GM18870 (cell line): ENCODE results near the gene ZMIZ1.

Experiments
- ATAC-seq: cut with Tn5 transposase; IDR thresholded peaks from one replicate; pipeline ENCODE4 v1.9.1; 2021; ENCODE audit warnings: moderate library complexity; ENCODE audit not compliant: unreplicated experiment

Gene ZMIZ1

DNA sequence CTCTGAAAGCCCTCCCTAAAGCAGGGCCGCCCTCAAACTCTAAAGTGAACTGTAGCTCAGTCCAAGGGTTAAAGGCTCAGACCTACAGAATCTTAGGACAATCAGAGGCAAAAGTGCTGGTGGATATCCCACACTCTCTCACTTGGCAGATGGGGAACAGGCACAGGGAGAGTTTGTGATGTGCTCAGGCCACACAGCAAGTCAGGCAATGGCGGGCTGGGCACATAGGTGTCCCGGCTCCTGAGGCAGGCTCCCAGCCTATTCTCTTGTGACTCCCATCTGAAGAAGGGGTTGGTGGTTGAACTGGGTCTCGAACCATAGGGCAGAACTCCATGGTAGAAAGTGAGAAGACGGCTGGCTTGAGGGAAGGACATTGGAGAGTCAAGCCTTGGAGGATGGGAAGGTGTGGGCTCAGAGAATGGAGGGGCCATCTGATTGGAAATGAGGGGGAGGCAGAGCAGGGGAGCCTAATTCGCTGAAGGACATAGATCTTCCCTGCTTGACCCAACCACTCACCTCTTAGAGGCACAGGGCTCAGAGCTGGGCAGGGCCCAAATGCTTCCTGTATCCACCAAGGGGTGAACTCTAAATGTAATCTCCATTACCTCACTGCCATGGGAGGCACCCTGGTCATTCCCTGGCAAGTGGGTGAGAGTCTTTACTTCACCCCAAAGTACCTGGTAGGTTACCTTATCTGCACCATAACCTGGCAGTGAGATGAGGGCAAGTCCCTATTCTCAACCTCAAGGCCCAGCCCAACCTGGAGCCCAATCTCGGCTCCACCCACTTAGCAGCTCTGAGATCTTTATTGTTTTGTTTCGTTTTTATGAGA lies 4.9 kb upstream of the ZMIZ1 start:
- no peak for ATAC-seq

DNA sequence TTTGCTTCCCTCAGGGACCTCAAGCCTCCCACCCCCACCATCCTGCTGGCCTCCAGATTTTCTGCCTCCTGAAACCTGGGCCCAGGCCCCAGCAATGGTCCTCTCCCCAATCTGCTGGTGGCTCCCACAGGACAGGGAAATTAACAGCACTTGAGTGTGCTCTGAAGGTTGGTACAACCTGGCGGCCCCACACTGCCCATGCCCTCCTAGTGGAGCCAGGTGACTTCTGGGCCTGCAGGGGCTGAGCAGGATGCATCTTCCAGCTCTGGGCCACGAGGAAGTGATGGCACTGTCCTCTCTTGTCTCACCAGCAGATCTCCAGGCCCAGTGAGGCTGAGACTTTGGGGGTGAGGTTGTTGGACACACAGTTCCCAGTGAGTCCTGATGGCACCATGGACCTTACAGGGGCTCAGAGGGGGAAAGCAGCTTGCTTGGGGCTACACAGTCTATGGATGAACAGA lies 3.6 kb upstream of the ZMIZ1 start:
- no peak for ATAC-seq

DNA sequence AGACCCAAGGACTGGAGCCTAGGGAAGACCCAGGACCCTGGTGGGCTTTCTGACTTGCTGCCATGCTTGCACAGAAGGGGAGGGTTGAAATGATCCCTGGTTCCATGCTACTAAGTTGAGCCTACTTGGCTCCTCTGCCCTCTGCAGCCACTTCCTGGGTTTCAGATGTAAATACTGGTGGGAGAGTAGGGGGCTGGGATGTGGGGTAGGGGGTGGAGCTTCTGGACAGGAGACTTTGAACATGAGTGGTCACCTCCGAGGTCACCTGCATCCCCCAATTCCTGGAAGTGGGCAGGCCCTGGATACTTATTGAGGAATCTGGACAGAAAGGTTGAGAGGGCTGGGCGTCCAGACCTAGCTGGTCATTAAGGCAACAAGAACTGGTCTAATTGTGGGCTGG lies 2.9 kb upstream of the ZMIZ1 start:
- ATAC-seq = no peak

DNA sequence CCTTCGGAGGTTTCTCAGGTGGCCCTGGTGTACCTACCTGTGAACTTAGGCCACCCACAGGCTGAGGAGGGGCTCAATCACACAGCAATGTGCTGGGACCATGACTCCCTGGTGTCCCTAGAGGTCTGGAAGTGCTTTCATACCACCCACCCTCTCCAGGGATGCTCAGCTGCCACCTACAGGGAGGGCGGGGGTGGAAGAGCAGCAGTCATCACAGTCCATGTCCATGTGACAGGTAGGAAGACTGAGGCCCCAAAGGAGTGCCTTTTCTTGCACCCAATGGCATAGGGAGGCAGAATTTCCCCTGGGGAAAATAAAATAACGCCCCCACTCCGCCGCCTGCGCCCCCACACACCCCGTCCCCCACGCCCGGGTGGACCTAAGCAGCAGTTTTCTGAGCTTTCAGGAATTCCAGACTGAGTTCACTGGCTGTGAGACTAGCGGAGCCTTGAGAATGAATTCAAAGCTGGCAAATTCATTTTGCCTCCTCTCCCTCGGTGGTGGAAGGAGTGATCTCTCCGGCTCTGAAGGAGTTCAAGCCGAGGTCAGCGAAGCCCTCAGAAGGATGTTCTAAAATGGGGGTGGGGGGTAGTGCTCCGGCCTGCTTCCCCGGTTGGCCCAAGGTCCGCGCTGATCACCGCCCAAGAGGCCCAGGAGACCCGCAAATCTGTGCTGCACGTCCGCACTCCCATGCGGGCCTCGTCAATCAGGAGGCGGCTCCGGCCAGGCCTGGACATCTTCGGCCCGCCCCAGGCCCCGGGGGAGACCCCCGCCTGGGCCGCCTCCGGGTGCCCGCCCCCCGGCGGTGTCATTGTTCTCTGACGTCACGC lies 2.1 kb upstream of the ZMIZ1 start:
- no peak for ATAC-seq

GRCh38 chr10:79067241-79068202 lies 1.2 kb upstream of the ZMIZ1 start:
- no peak for ATAC-seq

- no peak for ATAC-seq
These were observed 584 bp upstream of the ZMIZ1 start for GRCh38 chr10:79068203-79068561.

DNA sequence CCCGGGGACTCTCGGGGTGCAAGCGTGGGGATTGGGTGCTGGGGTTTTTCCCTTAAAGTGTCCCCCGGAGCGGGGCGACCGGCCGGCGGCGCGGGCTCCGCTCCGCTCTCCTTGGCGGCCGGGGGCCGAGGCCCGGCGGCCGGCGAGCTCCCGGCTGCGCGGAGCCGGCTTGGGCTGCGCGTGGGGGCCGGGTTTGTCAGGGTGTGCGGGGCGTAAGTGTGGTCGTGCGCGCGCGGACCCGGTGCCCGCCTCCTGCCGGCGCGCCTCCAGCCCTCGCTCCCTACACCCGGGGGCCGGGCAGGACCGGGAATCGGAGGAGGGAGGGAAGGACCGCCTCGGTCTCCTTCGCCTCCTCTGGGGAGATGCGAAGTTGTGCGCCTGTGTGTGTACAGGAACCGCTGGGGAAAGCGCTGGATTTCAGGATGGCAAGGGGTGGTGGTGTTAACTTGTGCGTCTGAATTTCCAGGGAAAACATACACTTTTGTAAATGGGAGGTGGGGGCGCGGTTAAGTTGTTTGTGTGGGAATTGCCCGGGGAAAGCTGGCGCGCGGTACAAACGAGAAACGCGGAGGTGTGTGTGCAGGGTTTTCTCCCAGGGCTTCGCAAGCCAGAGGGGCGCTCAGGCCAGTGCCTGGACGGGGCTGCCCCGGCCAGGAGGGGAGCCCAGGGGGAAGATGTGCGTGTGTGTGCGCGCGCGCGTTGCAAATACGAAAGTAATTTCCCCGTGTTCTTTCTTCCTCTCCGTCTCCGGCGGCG lies 737 bp downstream of the ZMIZ1 start:
- ATAC-seq = peak; percentile 2

DNA sequence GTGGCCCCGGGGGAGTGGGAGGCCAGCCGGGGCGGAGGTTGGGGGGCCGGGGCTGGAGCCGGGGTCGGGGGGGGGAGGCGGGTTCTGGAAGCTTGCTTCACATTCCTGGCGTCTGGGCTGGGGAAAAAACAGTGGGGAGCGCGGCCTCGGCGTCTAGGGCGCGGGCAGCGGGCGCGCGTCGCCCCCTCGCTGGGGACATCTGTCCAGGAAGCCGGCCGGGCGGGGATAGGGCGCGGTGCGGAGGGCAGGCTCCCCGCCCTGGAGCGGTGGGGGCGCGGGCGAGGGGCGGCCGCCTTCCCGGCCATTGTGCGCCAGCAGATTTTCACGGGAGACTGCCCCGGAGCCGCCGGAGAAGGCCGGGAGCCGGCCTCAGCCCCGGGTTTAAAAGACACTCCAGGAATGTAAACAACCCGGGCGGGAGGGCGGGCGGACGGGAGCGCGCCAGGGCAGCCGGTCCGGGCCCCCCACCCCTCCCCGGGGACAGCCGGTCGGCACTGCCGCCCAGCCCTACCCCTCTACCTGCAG lies 1.4 kb downstream of the ZMIZ1 start:
- no peak for ATAC-seq

- ATAC-seq = no peak
These were observed 2.0 kb downstream of the ZMIZ1 start for GRCh38 chr10:79070606-79071395.

GRCh38 chr10:79071396-79071923 lies 2.7 kb downstream of the ZMIZ1 start:
- no peak for ATAC-seq

DNA sequence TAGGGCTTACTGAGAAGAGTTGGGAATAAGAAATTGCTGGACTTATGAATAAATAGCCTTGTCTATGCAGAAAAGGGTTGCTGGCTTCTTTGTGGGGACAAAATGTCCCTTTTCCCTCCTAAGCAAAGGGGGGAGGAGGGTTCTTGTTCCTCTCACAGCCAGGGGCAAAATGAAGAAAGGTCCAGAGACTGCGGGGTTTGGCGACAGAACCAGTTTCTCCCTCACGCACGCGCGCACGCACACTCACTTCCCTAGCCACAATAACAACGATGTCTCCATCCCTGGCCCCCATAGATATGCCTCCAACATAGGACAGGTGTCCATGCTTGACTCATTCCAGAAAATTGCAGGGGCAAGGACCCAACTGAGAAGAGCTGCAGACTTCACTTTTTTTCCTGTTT lies 3.3 kb downstream of the ZMIZ1 start:
- ATAC-seq = no peak

DNA sequence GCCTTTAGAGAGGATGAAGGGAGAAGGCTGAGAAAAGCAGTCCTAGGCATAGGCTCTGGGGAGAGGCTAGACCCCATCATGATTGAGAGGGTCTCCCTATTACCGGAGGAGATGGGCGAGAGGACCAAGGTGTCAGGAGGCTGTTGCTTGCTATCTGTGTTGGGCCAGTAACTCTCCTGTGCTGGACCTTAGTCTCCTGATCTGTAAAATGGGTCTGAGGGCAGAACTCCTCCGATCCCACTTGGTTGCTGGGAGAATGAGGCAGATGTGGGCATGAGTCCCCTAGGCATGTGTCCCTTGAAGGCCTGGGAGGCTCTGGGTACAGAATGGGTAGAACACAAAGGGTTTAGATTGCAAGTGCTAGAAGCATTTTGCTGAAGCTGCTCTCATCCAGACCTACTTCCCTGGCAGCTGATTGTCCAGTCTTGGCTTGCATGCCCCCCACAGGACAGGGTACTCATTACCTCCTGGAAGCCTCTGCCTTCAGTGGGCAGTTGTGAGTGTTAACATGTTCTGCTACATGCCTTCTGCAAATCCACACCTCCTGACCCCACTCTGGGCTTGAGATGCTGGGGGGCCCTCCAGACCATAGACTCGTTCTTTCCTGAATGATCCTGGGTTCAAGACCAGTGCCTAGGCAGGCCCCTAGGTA lies 4.4 kb downstream of the ZMIZ1 start:
- no peak for ATAC-seq

DNA sequence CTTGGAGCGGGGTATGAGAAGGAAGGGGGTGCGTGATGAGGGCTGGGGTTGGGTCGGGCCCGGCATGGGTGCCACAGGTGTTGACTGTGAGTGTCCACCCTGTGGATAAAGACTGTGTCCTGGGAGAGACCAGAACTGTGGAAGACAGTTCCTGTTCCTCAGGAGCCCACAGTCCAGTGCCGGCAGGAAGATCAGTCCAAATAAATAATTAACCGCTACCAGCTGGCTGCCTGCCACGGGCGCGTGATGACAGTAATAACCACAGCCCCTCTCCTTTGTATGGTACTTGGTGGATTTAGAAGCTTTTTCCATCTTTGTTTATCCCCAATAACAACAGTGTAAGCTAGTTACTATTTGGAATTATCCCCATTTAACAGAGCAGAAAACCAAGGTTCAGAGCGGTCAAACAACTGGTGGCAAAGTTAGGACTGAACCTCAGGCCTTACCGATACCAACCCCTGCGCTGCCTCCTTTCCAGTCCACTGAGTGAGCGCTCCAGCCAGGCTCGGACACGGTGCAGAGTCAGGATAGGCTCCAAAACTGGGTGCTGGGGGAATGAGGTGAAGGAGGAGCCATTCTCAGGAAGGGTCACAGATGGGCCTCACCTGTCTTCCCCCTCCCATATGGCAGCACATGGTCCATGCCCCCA lies 5.1 kb downstream of the ZMIZ1 start:
- no peak for ATAC-seq

DNA sequence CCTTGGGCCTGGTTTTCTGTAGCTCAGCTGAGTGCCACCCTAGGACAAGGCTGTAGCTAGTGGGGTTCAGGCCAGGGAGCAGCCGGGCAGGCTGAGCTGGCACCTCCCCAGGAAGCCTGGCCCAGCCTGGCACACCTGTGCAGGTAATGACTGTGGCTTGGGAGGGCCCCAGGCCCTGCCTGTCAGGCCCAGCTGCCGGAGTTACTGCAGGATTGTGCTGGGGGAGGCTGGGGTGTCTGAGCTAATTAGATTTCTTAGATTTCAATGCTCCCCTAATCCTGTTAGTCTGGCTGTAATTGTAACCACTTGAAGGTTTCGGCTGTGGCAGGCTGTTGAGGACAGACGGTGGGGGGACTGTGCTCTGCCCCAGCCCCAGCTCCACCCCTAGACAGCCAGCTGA lies 6.0 kb downstream of the ZMIZ1 start:
- no peak for ATAC-seq

DNA sequence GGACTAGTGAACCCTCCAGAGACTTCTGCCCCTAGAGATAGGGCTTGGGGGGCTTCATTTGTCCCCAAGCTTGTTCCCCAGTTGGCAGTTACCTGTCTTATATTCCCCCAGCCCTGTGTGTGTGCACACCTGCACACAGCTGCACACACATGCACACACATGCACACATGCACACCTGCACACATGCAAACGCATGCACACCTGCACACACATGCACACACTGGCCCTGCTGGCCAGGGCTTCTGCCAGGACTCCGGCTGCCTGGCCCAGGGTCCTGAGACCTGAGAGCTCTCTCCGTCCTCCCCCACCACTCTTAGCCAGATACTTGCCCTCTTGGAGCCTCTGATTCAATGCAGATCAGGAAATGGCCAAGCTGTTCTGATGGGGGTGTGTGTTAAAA lies 6.7 kb downstream of the ZMIZ1 start:
- ATAC-seq = no peak

DNA sequence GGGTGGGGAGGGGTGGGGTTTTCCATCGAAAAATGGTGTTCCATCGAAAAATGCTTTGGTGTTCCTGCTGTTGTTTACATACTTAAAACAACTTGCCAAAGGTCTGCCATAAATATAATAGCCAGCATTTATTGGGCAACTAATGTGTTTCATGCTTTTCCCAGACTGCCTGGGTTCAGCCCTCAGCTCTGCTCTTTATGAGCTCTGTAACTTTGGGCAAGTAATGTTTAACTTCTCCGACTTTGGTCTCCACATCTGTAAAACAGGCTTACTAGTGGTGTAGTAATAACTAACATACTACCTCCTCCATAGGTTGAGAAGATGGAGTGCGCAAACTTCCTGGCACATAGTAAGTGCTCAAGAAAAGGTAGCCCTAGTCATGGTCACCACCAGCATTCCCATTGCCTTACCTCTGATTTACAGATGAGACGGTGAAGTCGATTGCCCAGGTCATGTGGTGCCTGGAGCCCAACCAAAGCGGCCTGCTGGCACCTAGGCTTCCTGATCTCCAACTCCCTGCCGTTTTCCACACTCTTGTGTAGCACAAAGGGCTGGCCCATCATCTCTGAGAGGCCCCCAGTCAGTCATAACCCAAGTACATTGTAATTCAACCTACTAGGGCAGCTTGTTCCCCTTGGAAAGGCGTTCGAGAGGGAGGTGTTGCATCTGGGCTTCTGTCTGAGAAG lies 8.9 kb downstream of the ZMIZ1 start:
- no peak for ATAC-seq

DNA sequence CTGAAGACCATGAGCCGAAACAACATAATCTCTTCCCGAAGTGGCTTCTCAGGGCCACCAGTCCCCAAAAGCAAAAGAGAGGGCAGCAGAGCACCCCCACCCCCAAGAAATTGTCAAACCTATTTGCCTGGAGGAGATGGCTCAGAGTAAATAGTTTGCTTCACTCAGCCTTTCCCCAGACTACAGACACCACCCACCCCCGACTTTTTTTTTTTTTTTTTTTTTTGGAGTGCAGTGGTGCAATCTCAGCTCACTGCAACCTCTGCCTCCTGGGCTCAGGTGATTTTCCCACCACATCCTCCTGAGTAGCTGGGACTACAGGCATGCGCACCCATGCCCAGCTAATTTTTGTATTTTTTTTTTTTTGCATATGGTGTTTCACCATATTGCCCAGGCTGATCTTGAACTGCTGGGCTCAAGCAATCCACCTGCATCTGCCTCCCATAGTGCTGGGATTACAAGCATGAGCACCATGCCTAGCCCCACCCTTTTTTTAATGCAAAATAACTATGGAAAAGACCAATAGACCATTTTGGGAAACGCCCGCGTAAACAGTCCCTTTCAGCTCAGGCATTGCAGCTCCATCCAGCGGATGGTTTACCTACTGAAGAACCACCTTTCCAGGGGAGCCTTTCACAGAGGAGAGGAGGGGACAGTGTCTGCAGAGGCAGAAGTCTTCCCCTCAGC lies 9.7 kb downstream of the ZMIZ1 start:
- no peak for ATAC-seq
